GM12878 (cell line): ENCODE data around the gene SHISA9. TPM values are rescaled to one million over a fixed set of nuclear protein-coding genes. Genes with fewer than 3 reads are reported as not detected.

Experiments
- ATAC-seq: fragments of 200-7000 bp; cut with Tn5 transposase; 3 replicates; pipeline ENCODE4 v1.9.1; 2020; ENCODE audit warnings: mild to moderate bottlenecking, moderate library complexity
- BruUV-seq: library from RNA; stranded (reverse); fragments of 400-500 nt; replicated peaks from 2 replicates; lab custom pipeline; 2021; lab: Mats Ljungman, UMichigan
- CTCF ChIA-PET: fragments of 300-600 bp; sonication (Branson Sonifier 250); formaldehyde crosslinking; extraction: SDS; loops from one replicate; lab custom pipeline; 2021; ENCODE audit warnings: inconsistent platforms; lab: Yijun Ruan, JAX
- POLR2A ChIA-PET: fragments of 350-600 bp; formaldehyde crosslinking; extraction: SDS; loops from one replicate; lab custom pipeline; 2021; ENCODE audit warnings: inconsistent platforms; lab: Charles Lee
- RAD21 ChIA-PET: fragments of 300-600 bp; sonication (Branson Sonifier 250); formaldehyde crosslinking; loops from one replicate; lab custom pipeline; 2023; ENCODE audit warnings: antibody characterized with exemption; ENCODE audit not compliant: unreplicated experiment; lab: Charles Lee
- SMC1A ChIA-PET: fragments of 300-600 bp; sonication (Branson Sonifier 250); formaldehyde crosslinking; loops from one replicate; lab custom pipeline; 2023; ENCODE audit not compliant: unreplicated experiment, uncharacterized antibody; lab: Charles Lee
- DNase-seq: peaks from one replicate; pipeline ENCODE4 v3.0.0-alpha.2; 2011; ENCODE audit warnings: low read depth, low spot score
- FAIRE-seq: peaks from 3 replicates; lab custom pipeline; 2011; peaks lifted over from hg19 to GRCh38; lab: Jason Lieb, UNC
- H2AFZ ChIP-seq: 2 replicates; pipeline ENCODE4 v1.6.0; 2011; ENCODE audit warnings: low read depth, low read length, control low read depth; ENCODE audit not compliant: control insufficient read depth
- H3K27ac ChIP-seq: 2 replicates; pipeline ENCODE4 v1.5.1; 2011; ENCODE audit warnings: control low read depth; ENCODE audit not compliant: control insufficient read depth, insufficient read depth
- H3K27me3 ChIP-seq, 2 experiments: replicated peaks in 1 of 2; 2 replicates each; pipeline versions ENCODE4 v1.6.0 to v1.6.1; 2011; ENCODE audit warnings: low read length in 1 of 2; ENCODE audit not compliant: control insufficient read depth in 2 of 2, insufficient read depth in 2 of 2
- H3K36me3 ChIP-seq, 2 experiments: 2 replicates each; pipeline ENCODE4 v1.5.1; 2011; ENCODE audit warnings: low read length in 1 of 2; ENCODE audit not compliant: control insufficient read depth in 2 of 2, insufficient read depth in 2 of 2
- H3K4me1 ChIP-seq: 2 replicates; pipeline ENCODE4 v1.6.1; 2011; ENCODE audit warnings: mild to moderate bottlenecking, low read length, moderate library complexity, mixed read lengths; ENCODE audit not compliant: control insufficient read depth, insufficient read depth
- H3K4me2 ChIP-seq: 2 replicates; pipeline ENCODE4 v1.6.0; 2011; ENCODE audit warnings: control low read depth; ENCODE audit not compliant: control insufficient read depth, insufficient read depth
- H3K4me3 ChIP-seq: fragments of 200-600 bp; sonication (generic); 2 replicates; pipeline ENCODE4 v1.5.1; 2016
- H3K79me2 ChIP-seq: 2 replicates; pipeline ENCODE4 v1.6.0; 2011; ENCODE audit warnings: low read length; ENCODE audit not compliant: control insufficient read depth, insufficient read depth
- H3K9ac ChIP-seq: 2 replicates; pipeline ENCODE4 v1.8.0; 2011; ENCODE audit warnings: low read length, control low read depth, mixed read lengths; ENCODE audit not compliant: control insufficient read depth, insufficient read depth
- H3K9me3 ChIP-seq: replicated peaks from 3 replicates; pipeline ENCODE4 v1.5.1; 2011; ENCODE audit warnings: mild to moderate bottlenecking, low read length; ENCODE audit not compliant: control insufficient read depth, insufficient read depth
- H4K20me1 ChIP-seq: 2 replicates; pipeline ENCODE4 v1.6.0; 2011; ENCODE audit not compliant: control insufficient read depth, insufficient read depth
- BCL11A ChIP-seq: IDR thresholded peaks from 2 replicates; pipeline ENCODE4 v1.6.1; 2011; ENCODE audit warnings: low read depth, low read length
- BMI1 ChIP-seq: fragments of 450-650 bp; IDR thresholded peaks from 2 replicates; pipeline ENCODE4 v1.6.1; 2016; ENCODE audit warnings: mild to moderate bottlenecking, moderate library complexity, borderline replicate concordance
- CBFB ChIP-seq: IDR thresholded peaks from 2 replicates; pipeline ENCODE4 v1.6.1; 2016; ENCODE audit warnings: antibody characterized with exemption, low read depth
- EED ChIP-seq: sonication (generic); IDR thresholded peaks from 2 replicates; pipeline ENCODE4 v1.6.1; 2016; ENCODE audit warnings: antibody characterized with exemption, low read depth
- KAT2A ChIP-seq: conservative IDR thresholded peaks from 2 replicates; pipeline ENCODE4 v1.6.1; 2011; ENCODE audit warnings: low read depth, low read length; ENCODE audit not compliant: control insufficient read depth
- MEF2B ChIP-seq: fragments of 450-650 bp; IDR thresholded peaks from 2 replicates; pipeline ENCODE4 v1.6.1; 2018; ENCODE audit warnings: mild to moderate bottlenecking, moderate library complexity; ENCODE audit not compliant: partially characterized antibody, poor library complexity, severe bottlenecking
- RAD21 ChIP-seq: IDR thresholded peaks from 2 replicates; pipeline ENCODE4 v1.6.1; 2011; ENCODE audit warnings: mild to moderate bottlenecking, low read depth, low read length, moderate library complexity; ENCODE audit not compliant: insufficient read depth
- RCOR1 ChIP-seq: conservative IDR thresholded peaks from 2 replicates; pipeline ENCODE4 v1.6.1; 2012; ENCODE audit warnings: low read depth, low read length, improper control_type of control experiment
- SMAD5 ChIP-seq: IDR thresholded peaks from 2 replicates; pipeline ENCODE4 v1.6.1; 2016; ENCODE audit warnings: antibody characterized with exemption, low read depth
- TCF7 ChIP-seq: IDR thresholded peaks from 2 replicates; pipeline ENCODE4 v1.6.1; 2014; ENCODE audit warnings: antibody characterized with exemption, borderline replicate concordance
- ZNF274 ChIP-seq: IDR thresholded peaks from one replicate; pipeline ENCODE4 v1.8.0; 2011; ENCODE audit not compliant: insufficient read length, insufficient read depth
- WGBS: methylation state at CpG from one replicate; pipeline ENCODE4 v1.1.6; 2016; ENCODE audit warnings: low lambda C conversion rate; ENCODE audit not compliant: insufficient replicate concordance, insufficient coverage; ENCODE audit errors: missing lambda C conversion rate; 5-methylcytosine and 5-hydroxymethylcytosine counted together
- in situ Hi-C: fragments of 300-500 bp; cut with MboI; formaldehyde crosslinking; loops from 9 replicates; pipeline ENCODE4 v1.14.3; 2018; ENCODE audit warnings: mixed read lengths
- intact Hi-C: fragments of 100-400 bp; cut with micrococcal nuclease; formaldehyde crosslinking; loops from one replicate; pipeline ENCODE4 v1.14.2; 2022; ENCODE audit not compliant: unreplicated experiment
- polyA plus RNA-seq, 11 experiments: library from polyadenylated mRNA; depleted of rRNA in 4 of 11; unstranded in 6 of 11; stranded (reverse) in 5 of 11; fragments of >200 nt; fragmentation: Nextera tagmentation in 4 of 11; fragmentation: Illumina TruSeq in 1 of 11; extraction: Ambion mirVana in 4 of 11; extraction: Trizol in 1 of 11; gene quantifications; 1 replicate in 1 of 11; 2 replicates in 10 of 11; pipeline versions ENCODE4 v1.2.1 to v1.2.3, GENCODE V29; 2011 to 2016; ENCODE audit warnings: inconsistent platforms in 2 of 11, missing spikeins in 2 of 11, low read depth in 1 of 11
- total RNA-seq, 4 experiments: library from RNA; depleted of rRNA in 3 of 4; stranded (reverse); fragments of >200 nt in 3 of 4; fragmentation: Illumina TruSeq in 1 of 4; extraction: Trizol in 1 of 4; gene quantifications; 2 replicates each; pipeline versions ENCODE4 v1.2.1 to v1.2.3, GENCODE V29; 2013 to 2021
- TF ChIP-seq, protein P1 (sequence below): fragments of 450-650 bp; IDR thresholded peaks from 2 replicates; pipeline ENCODE4 v1.6.1; 2014; ENCODE audit warnings: mild to moderate bottlenecking
- TF ChIP-seq, protein P2 (sequence below): fragments of 450-650 bp; IDR thresholded peaks from 2 replicates; pipeline ENCODE4 v1.6.1; 2017; ENCODE audit warnings: low read depth, mild to moderate bottlenecking, moderate library complexity
- TF ChIP-seq, protein P3 (sequence below): IDR thresholded peaks from 2 replicates; pipeline ENCODE4 v1.6.1; 2012; ENCODE audit warnings: low read length, inconsistent platforms

Gene SHISA9
- total and polyA plus RNA-seq, 10 of the 15 experiments (the other 5 are each of a cell fraction or from before 2014, with no cell fraction given) = 0.03 to 25.5 (median 0.07) TPM

DNA sequence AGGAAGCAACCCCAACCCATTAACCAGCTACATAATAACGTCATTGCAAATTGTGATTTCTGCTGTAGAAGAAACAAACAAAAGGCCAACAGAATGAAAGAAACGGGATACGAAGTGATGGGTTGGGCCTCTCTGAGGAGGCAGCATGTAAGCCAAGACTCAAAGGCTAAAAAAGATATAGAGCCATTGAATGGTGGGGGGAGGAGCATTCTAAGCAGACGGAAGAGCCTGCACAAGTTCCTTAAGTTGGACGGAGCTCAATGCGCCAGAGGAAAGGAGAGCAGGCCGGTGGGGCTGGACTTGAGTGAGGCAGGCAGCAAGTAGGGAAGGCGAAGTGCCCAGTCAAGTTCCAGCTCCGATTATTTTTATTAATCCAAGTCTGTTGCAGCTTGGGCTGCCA lies 160.3 kb downstream of the SHISA9 start:
- no peak overlapping the region for H3K9ac ChIP-seq
- CTCF ChIA-PET = interaction anchor here (1.0 kb wide), 1 partner anchor 72 kb away, joined by 3 read pairs; no protein-coding TSS in a partner anchor
- FAIRE-seq (no peak), DNase-seq (no peak), ATAC-seq (no peak)
- SMC1A ChIA-PET = interaction anchor here (0.6 to 1.9 kb wide), 9 partner anchors 10 to 159 kb away, joined by 3 to 7 read pairs (median 4); no protein-coding TSS in a partner anchor
- POLR2A ChIA-PET = interaction anchor here (0.9 to 1.2 kb wide), 4 partner anchors 24 to 87 kb away, joined by 3 to 4 read pairs (median 4); no protein-coding TSS in a partner anchor
- no peak overlapping the region for H3K4me2 ChIP-seq
- H3K4me3 ChIP-seq = no peak overlapping the region
- no peaks in the 10 kb centered on the region for H4K20me1 ChIP-seq
- intact Hi-C loops (no loop called here), in situ Hi-C loops (no loop called here)
- no peaks in the 10 kb centered on the region for H3K4me1 ChIP-seq
- 37% methylated on average over 9 of the region's 9 CpGs for WGBS
- H3K27ac ChIP-seq = no peak overlapping the region
- RAD21 ChIA-PET = interaction anchor here (1.6 kb wide), 1 partner anchor 23 kb away, joined by 4 read pairs; no protein-coding TSS in a partner anchor
- TF ChIP-seq ZNF274 = no peak
- TF ChIP-seq EED = no peak
- no peak for TF ChIP-seq RAD21
- TF ChIP-seq SMAD5 = no peak
- TF ChIP-seq, protein P1, sequence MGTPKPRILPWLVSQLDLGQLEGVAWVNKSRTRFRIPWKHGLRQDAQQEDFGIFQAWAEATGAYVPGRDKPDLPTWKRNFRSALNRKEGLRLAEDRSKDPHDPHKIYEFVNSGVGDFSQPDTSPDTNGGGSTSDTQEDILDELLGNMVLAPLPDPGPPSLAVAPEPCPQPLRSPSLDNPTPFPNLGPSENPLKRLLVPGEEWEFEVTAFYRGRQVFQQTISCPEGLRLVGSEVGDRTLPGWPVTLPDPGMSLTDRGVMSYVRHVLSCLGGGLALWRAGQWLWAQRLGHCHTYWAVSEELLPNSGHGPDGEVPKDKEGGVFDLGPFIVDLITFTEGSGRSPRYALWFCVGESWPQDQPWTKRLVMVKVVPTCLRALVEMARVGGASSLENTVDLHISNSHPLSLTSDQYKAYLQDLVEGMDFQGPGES = no peak
- H2AFZ ChIP-seq = no peak overlapping the region
- H3K79me2 ChIP-seq = no peaks in the 10 kb centered on the region
- no peaks in the 10 kb centered on the region for H3K36me3 ChIP-seq
- BruUV-seq = no TSS peak
- no peaks in the 10 kb centered on the region for H3K9me3 ChIP-seq
- H3K27me3 ChIP-seq = no peaks in the 10 kb centered on the region

DNA sequence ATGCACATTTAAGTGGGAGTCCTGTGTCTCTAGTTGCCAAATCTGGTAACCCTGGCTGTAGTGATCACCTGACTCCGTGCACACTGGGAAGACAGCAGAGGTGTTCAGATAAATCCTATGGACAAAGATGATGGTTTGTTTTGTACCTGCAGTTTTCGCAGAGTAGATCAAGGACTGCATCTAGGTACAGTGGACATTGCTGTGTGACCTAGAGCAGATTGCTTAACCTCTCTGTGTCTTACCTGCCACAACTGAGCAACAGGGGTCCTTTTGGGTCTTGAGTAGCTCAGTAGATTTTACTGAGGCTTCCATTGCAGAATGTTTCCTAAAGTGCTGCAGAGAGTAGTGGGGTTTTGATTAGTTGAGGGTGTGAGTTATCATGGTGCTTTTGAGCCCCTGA lies 160.8 kb downstream of the SHISA9 start:
- no peak overlapping the region for H3K27ac ChIP-seq
- H2AFZ ChIP-seq = no peak overlapping the region
- H3K4me3 ChIP-seq = no peak overlapping the region
- no peaks in the 10 kb centered on the region for H3K4me1 ChIP-seq
- no peaks in the 10 kb centered on the region for H3K27me3 ChIP-seq
- ChIA-PET SMC1A (interaction anchor here (0.7 to 1.9 kb wide), 7 partner anchors 10 to 69 kb away, joined by 3 to 7 read pairs (median 5); no protein-coding TSS in a partner anchor), POLR2A (interaction anchor here (0.9 to 1.2 kb wide), 3 partner anchors 34 to 87 kb away, joined by 3 to 4 read pairs (median 4); no protein-coding TSS in a partner anchor), CTCF (interaction anchor here (1.0 kb wide), 1 partner anchor 72 kb away, joined by 3 read pairs; no protein-coding TSS in a partner anchor), RAD21 (interaction anchor here (1.6 kb wide), 1 partner anchor 23 kb away, joined by 4 read pairs; no protein-coding TSS in a partner anchor)
- no peak for DNase-seq
- WGBS = 39% methylated on average over 2 of the region's 2 CpGs
- in situ Hi-C loops (no loop called here), intact Hi-C loops (no loop called here)
- no peak for FAIRE-seq
- no peaks in the 10 kb centered on the region for H3K36me3 ChIP-seq
- H3K4me2 ChIP-seq = no peak overlapping the region
- no peaks in the 10 kb centered on the region for H3K9me3 ChIP-seq
- no peak for ATAC-seq
- BruUV-seq = no TSS peak
- no peaks in the 10 kb centered on the region for H3K79me2 ChIP-seq
- no peak overlapping the region for H3K9ac ChIP-seq
- H4K20me1 ChIP-seq = no peaks in the 10 kb centered on the region
- TF ChIP-seq BMI1 (no peak), TCF7 (no peak), RCOR1 (no peak), CBFB (no peak), KAT2A (no peak), BCL11A (no peak), MEF2B (no peak)
- TF ChIP-seq, protein P2, sequence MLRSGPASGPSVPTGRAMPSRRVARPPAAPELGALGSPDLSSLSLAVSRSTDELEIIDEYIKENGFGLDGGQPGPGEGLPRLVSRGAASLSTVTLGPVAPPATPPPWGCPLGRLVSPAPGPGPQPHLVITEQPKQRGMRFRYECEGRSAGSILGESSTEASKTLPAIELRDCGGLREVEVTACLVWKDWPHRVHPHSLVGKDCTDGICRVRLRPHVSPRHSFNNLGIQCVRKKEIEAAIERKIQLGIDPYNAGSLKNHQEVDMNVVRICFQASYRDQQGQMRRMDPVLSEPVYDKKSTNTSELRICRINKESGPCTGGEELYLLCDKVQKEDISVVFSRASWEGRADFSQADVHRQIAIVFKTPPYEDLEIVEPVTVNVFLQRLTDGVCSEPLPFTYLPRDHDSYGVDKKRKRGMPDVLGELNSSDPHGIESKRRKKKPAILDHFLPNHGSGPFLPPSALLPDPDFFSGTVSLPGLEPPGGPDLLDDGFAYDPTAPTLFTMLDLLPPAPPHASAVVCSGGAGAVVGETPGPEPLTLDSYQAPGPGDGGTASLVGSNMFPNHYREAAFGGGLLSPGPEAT = no peak
- TF ChIP-seq, protein P3, sequence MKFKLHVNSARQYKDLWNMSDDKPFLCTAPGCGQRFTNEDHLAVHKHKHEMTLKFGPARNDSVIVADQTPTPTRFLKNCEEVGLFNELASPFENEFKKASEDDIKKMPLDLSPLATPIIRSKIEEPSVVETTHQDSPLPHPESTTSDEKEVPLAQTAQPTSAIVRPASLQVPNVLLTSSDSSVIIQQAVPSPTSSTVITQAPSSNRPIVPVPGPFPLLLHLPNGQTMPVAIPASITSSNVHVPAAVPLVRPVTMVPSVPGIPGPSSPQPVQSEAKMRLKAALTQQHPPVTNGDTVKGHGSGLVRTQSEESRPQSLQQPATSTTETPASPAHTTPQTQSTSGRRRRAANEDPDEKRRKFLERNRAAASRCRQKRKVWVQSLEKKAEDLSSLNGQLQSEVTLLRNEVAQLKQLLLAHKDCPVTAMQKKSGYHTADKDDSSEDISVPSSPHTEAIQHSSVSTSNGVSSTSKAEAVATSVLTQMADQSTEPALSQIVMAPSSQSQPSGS = no peak
